MM.1S (cell line): ENCODE results near the gene COLEC12.

Source experiments
- CTCF ChIP-seq: fragments of 300-600 bp; sonication (generic); IDR thresholded peaks from 2 replicates; pipeline ENCODE4 v1.5.1; 2016; ENCODE audit warnings: antibody characterized with exemption, low read length, mixed read lengths
- EZH2 ChIP-seq: fragments of 300-600 bp; sonication (generic); optimal IDR thresholded peaks from 2 replicates; pipeline ENCODE3; 2017; ENCODE audit warnings: low read depth, mild to moderate bottlenecking, antibody characterized with exemption, low read length, mixed read lengths

DNA sequence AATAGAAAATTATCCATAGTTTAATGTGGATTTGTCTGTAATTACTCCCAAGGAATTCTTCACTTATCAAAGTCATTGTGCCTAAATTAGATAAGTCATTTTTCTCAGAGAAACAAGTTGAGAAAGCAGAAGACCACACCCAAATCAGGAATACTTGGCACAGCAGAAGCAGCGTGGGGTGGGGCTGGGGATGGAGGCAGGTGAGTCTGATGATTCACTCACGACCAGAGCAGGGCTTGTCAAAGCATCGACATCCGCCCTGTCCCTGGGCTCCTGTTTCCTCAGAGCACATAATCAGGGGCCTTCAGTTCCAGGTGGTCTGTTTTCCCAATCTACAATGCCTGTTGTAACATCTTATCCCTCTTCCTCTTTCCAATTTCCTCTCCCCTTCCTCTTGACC, 31.5 kb upstream of the COLEC12 start:
- no peak for TF ChIP-seq EZH2
- no peak for TF ChIP-seq CTCF
